ENCODE measurements around the gene ADAM12.

ADAM12 gene

GRCh38 chr10:126317751-126318150, 70.5 kb downstream of the ADAM12 start:
- FAIRE-seq (no peak), DNase-seq (ENCODE audit: insufficient read length, low spot score) (no peak)
- no peak for TF ChIP-seq CTCF (IDR thresholded peaks at IDR 0.05; ENCODE audit: insufficient read depth, missing control alignments)

- TF ChIP-seq CTCF (IDR thresholded peaks at IDR 0.05; ENCODE audit: insufficient read depth, missing control alignments), result no peak
- FAIRE-seq (no peak), DNase-seq (ENCODE audit: insufficient read length, low spot score) (no peak)
These were observed 72.6 kb downstream of the ADAM12 start for GRCh38 chr10:126315494-126316177.

GRCh38 chr10:126314863-126315493, 73.3 kb downstream of the ADAM12 start:
- FAIRE-seq, result no peak
- DNase-seq (ENCODE audit: insufficient read length, low spot score), result no peak
- TF ChIP-seq CTCF (IDR thresholded peaks at IDR 0.05; ENCODE audit: insufficient read depth, missing control alignments), result no peak

GRCh38 chr10:126312167-126312566, 76.1 kb downstream of the ADAM12 start:
- no peak for TF ChIP-seq CTCF (IDR thresholded peaks at IDR 0.05; ENCODE audit: insufficient read depth, missing control alignments)
- FAIRE-seq, result no peak

GRCh38 chr10:126309228-126309883, 78.9 kb downstream of the ADAM12 start:
- no peak for TF ChIP-seq CTCF (IDR thresholded peaks at IDR 0.05; ENCODE audit: insufficient read depth, missing control alignments)
- FAIRE-seq, result no peak
- DNase-seq (ENCODE audit: insufficient read length, low spot score), result no peak

More at GRCh38 chr10:126312167-126312566, 76.1 kb downstream of the ADAM12 start:
- no peak for DNase-seq (ENCODE audit: insufficient read length, low spot score)

GRCh38 chr10:126302826-126303665, 85.2 kb downstream of the ADAM12 start:
- TF ChIP-seq CTCF (IDR thresholded peaks at IDR 0.05; ENCODE audit: insufficient read depth, missing control alignments), result no peak
- no peak for DNase-seq (ENCODE audit: insufficient read length, low spot score)
- no peak for FAIRE-seq
